GM21423 (cell line): ENCODE results near the gene MORN3.

Experiments
- ATAC-seq: cut with Tn5 transposase; IDR thresholded peaks from one replicate; pipeline ENCODE4 v1.9.1; 2021; ENCODE audit warnings: mild to moderate bottlenecking, moderate library complexity; ENCODE audit not compliant: unreplicated experiment

The MORN3 gene

GRCh38 chr12:121610239-121611149 is 59.0 kb downstream of the MORN3 start:
- no peak for ATAC-seq

GRCh38 chr12:121608301-121608700 is 61.2 kb downstream of the MORN3 start:
- ATAC-seq, result no peak

GRCh38 chr12:121603581-121603980 is 65.9 kb downstream of the MORN3 start:
- ATAC-seq, result no peak

- no peak for ATAC-seq
Measured at GRCh38 chr12:121602766-121603165, 66.7 kb downstream of the MORN3 start.

GRCh38 chr12:121600702-121601336 is 68.6 kb downstream of the MORN3 start:
- ATAC-seq, result no peak
